Hematopoietic multipotent progenitor cell (in vitro differentiated cells): ENCODE data around the gene TBL3. TPM values are rescaled to one million over a fixed set of nuclear protein-coding genes. Genes with fewer than 3 reads are reported as not detected.
A peak's percentile ranks its signal among the peaks of the same experiment; 100 is the strongest.

Experiments used
- DNase-seq, 3 donors: peaks; one replicate each; pipeline ENCODE4 v3.0.0-alpha.2; 2011 to 2015; ENCODE audit warnings: low read depth in 2 of 3, low spot score in 2 of 3
- total RNA-seq: library from RNA; depleted of rRNA; stranded (reverse); fragments of >200 nt; gene quantifications from one replicate; pipeline ENCODE4 v1.2.3, GENCODE V29; 2012

TBL3 gene
- total RNA-seq, 1 donor = 62.7 TPM

- no peak for DNase-seq
Observed at GRCh38 chr16:2013527-2013926, 41.7 kb downstream of the TBL3 start.

GRCh38 chr16:2015117-2015946 lies 43.5 kb downstream of the TBL3 start:
- DNase-seq = no peak

GRCh38 chr16:2015947-2016208 lies 44.0 kb downstream of the TBL3 start:
- no peak for DNase-seq

GRCh38 chr16:2016407-2016922 lies 44.6 kb downstream of the TBL3 start:
- DNase-seq = no peak

GRCh38 chr16:2019518-2019920 lies 47.7 kb downstream of the TBL3 start, which contains the start of gene NPW:
Gene NPW, plus strand, starts transcription at chr16:2019785.
- peak in 2 of 3 donors; percentile 57 to 67 for DNase-seq

GRCh38 chr16:2019921-2020831 lies 48.3 kb downstream of the TBL3 start:
- DNase-seq = peak in 1 of 3 donors; percentile 49

GRCh38 chr16:2022723-2023091 lies 50.9 kb downstream of the TBL3 start:
- no peak for DNase-seq

- peak; percentile 90 to 95 (median 94) for DNase-seq
Observed at GRCh38 chr16:2023092-2024031, 51.5 kb downstream of the TBL3 start.

- DNase-seq = no peak
Observed at GRCh38 chr16:2024032-2024420, 52.2 kb downstream of the TBL3 start.

- no peak for DNase-seq
Observed at GRCh38 chr16:2025251-2025650, 53.4 kb downstream of the TBL3 start.

- DNase-seq = no peak
Observed at GRCh38 chr16:2025878-2026460, 54.1 kb downstream of the TBL3 start.

GRCh38 chr16:2026461-2027023 lies 54.7 kb downstream of the TBL3 start, which contains the start of gene NHERF2:
Gene NHERF2, plus strand, starts transcription at chr16:2026902. Its CDS starts 104 bp downstream, at chr16:2027006.
- DNase-seq = no peak

- no peak for DNase-seq
Observed at GRCh38 chr16:2027024-2028010, 55.5 kb downstream of the TBL3 start.

- no peak for DNase-seq
Observed at GRCh38 chr16:2028146-2028545, 56.3 kb downstream of the TBL3 start.

GRCh38 chr16:2028620-2029220 lies 56.9 kb downstream of the TBL3 start:
- no peak for DNase-seq

- no peak for DNase-seq
Observed at GRCh38 chr16:2029350-2029749, 57.5 kb downstream of the TBL3 start.

- no peak for DNase-seq
Observed at GRCh38 chr16:2030036-2030435, 58.2 kb downstream of the TBL3 start.

- no peak for DNase-seq
Observed at GRCh38 chr16:2031081-2031577, 59.3 kb downstream of the TBL3 start.
